Mesenchymal stem cell (in vitro differentiated cells and primary cell): Measurements from ENCODE around the gene MMP21.

Experiments used
- DNase-seq: peaks from one replicate; pipeline ENCODE4 v3.0.0-alpha.2; 2013
- H2AFZ ChIP-seq: one replicate; pipeline ENCODE4 v1.6.1; 2013; ENCODE audit warnings: low read depth, mild to moderate bottlenecking, control low read depth, inconsistent platforms, low read length, moderate library complexity
- H2AK5ac ChIP-seq: 2 replicates; pipeline ENCODE4 v1.6.1; 2013; ENCODE audit warnings: low read length, moderate library complexity, mild to moderate bottlenecking, inconsistent platforms; ENCODE audit not compliant: severe bottlenecking
- H2BK120ac ChIP-seq: one replicate; pipeline ENCODE4 v1.6.1; 2013; ENCODE audit warnings: low read depth, mild to moderate bottlenecking, inconsistent platforms, low read length, moderate library complexity
- H2BK12ac ChIP-seq, 2 experiments: one replicate each; pipeline ENCODE4 v1.6.1; 2013; ENCODE audit warnings: inconsistent platforms in 2 of 2, low read length in 2 of 2, mild to moderate bottlenecking in 2 of 2, moderate library complexity in 2 of 2, control low read depth in 1 of 2
- H2BK15ac ChIP-seq: one replicate; pipeline ENCODE4 v1.6.1; 2013; ENCODE audit warnings: mild to moderate bottlenecking, low read depth, inconsistent platforms; ENCODE audit not compliant: poor library complexity, severe bottlenecking
- H2BK5ac ChIP-seq: 2 replicates; pipeline ENCODE4 v1.6.1; 2013; ENCODE audit warnings: low read depth, mild to moderate bottlenecking, low read length, control low read depth, inconsistent platforms; ENCODE audit not compliant: poor library complexity, severe bottlenecking
- H3K14ac ChIP-seq, 2 experiments: one replicate each; pipeline ENCODE4 v1.6.1; 2013; ENCODE audit warnings: inconsistent platforms in 2 of 2, low read length in 2 of 2, control low read depth in 1 of 2, mild to moderate bottlenecking in 1 of 2, moderate library complexity in 1 of 2
- H3K18ac ChIP-seq, 2 experiments: one replicate each; pipeline ENCODE4 v1.6.1; 2013; ENCODE audit warnings: inconsistent platforms in 2 of 2, low read length in 2 of 2, control low read depth in 1 of 2, low read depth in 1 of 2, mild to moderate bottlenecking in 1 of 2
- H3K23ac ChIP-seq, 2 experiments: one replicate each; pipeline ENCODE4 v1.6.1; 2013; ENCODE audit warnings: inconsistent platforms in 2 of 2, low read length in 2 of 2, mild to moderate bottlenecking in 2 of 2, moderate library complexity in 2 of 2, control low read depth in 1 of 2
- H3K27ac ChIP-seq: 2 replicates; pipeline ENCODE4 v1.5.1; 2013; ENCODE audit warnings: mild to moderate bottlenecking, moderate library complexity, low read length, control low read depth, inconsistent platforms; ENCODE audit not compliant: poor library complexity, severe bottlenecking
- H3K27me3 ChIP-seq, 2 experiments: 2 replicates each; pipeline versions ENCODE4 v1.6.1 to v1.7.0; 2013; ENCODE audit warnings: low read length in 2 of 2, mild to moderate bottlenecking in 2 of 2, moderate library complexity in 2 of 2, control low read depth in 1 of 2, inconsistent platforms in 1 of 2; ENCODE audit not compliant: control insufficient read depth in 1 of 2, insufficient read depth in 1 of 2
- H3K36me3 ChIP-seq, 2 experiments: 2 replicates each; pipeline versions ENCODE4 v1.6.1 to v1.7.0; 2013; ENCODE audit warnings: low read length in 2 of 2, control low read depth in 1 of 2, inconsistent platforms in 1 of 2, low read depth in 1 of 2, mild to moderate bottlenecking in 1 of 2; ENCODE audit not compliant: insufficient read depth in 2 of 2, control insufficient read depth in 1 of 2
- H3K4ac ChIP-seq, 2 experiments: one replicate each; pipeline ENCODE4 v1.6.1; 2013; ENCODE audit warnings: inconsistent platforms in 2 of 2, low read length in 2 of 2, mild to moderate bottlenecking in 2 of 2, moderate library complexity in 2 of 2, control low read depth in 1 of 2, low read depth in 1 of 2
- H3K4me1 ChIP-seq: 2 replicates; pipeline ENCODE4 v1.6.1; 2013; ENCODE audit warnings: low read depth, low read length, control low read depth; ENCODE audit not compliant: control insufficient read depth, insufficient read depth
- H3K4me2 ChIP-seq: 2 replicates; pipeline ENCODE4 v1.6.1; 2013; ENCODE audit warnings: low read length, mild to moderate bottlenecking, inconsistent platforms; ENCODE audit not compliant: poor library complexity, severe bottlenecking
- H3K4me3 ChIP-seq, 2 experiments: 2 replicates each; pipeline versions ENCODE4 v1.5.1 to v1.7.0; 2013; ENCODE audit warnings: low read length in 2 of 2, mild to moderate bottlenecking in 2 of 2, control low read depth in 1 of 2, low read depth in 1 of 2; ENCODE audit not compliant: insufficient read depth in 1 of 2
- H3K79me1 ChIP-seq: replicated peaks from 2 replicates; pipeline ENCODE4 v1.6.1; 2013; ENCODE audit warnings: mild to moderate bottlenecking, control low read depth, low read length, inconsistent platforms; ENCODE audit not compliant: poor library complexity, severe bottlenecking
- H3K9ac ChIP-seq: 2 replicates; pipeline ENCODE4 v1.7.0; 2013; ENCODE audit warnings: mild to moderate bottlenecking, low read length, moderate library complexity
- H3K9me3 ChIP-seq: 2 replicates; pipeline ENCODE4 v1.7.0; 2013; ENCODE audit warnings: mild to moderate bottlenecking, low read length; ENCODE audit not compliant: control insufficient read depth
- H4K8ac ChIP-seq: one replicate; pipeline ENCODE4 v1.6.1; 2013; ENCODE audit warnings: inconsistent platforms, mild to moderate bottlenecking, low read length, moderate library complexity
- H4K91ac ChIP-seq: one replicate; pipeline ENCODE4 v1.6.1; 2013; ENCODE audit warnings: mild to moderate bottlenecking, low read length, inconsistent platforms
- WGBS: methylation state at CpG from one replicate; pipeline ENCODE4 v1.1.7; 2013; ENCODE audit warnings: mixed read lengths; 5-methylcytosine and 5-hydroxymethylcytosine counted together

The MMP21 gene

GRCh38 chr10:125762692-125763648, 12.7 kb downstream of the MMP21 start:
- Histone ChIP-seq H3K18ac (no peak overlapping the region), H2AFZ (no peak overlapping the region), H3K27me3 (no peaks in the 10 kb centered on the region), H3K36me3 (peaks cover 29 to 88% of the 10 kb centered on the region in 2 experiments), H4K91ac (no peak overlapping the region), H3K4me1 (no peaks in the 10 kb centered on the region), H3K9ac (no peak overlapping the region), H4K8ac (no peak overlapping the region), H3K4me3 (no peak overlapping the region), H3K14ac (no peak overlapping the region), H2BK12ac (no peak overlapping the region), H3K23ac (no peak overlapping the region), H3K4ac (no peak overlapping the region), H3K79me1 (peaks cover 11% of the 10 kb centered on the region), H3K9me3 (no peaks in the 10 kb centered on the region), H3K4me2 (no peak overlapping the region), H2BK5ac (no peak overlapping the region), H2AK5ac (no peak overlapping the region), H2BK120ac (no peak overlapping the region), H3K27ac (no peak overlapping the region), H2BK15ac (no peak overlapping the region)
- 92% methylated on average over 20 of the region's 24 CpGs for WGBS
- no peak for DNase-seq

- Histone ChIP-seq H4K8ac (no peak overlapping the region), H3K23ac (no peak overlapping the region), H2AK5ac (no peak overlapping the region), H3K27ac (no peak overlapping the region), H3K4me2 (no peak overlapping the region), H2BK12ac (no peak overlapping the region), H3K14ac (no peak overlapping the region), H3K4me1 (no peaks in the 10 kb centered on the region), H3K9me3 (no peaks in the 10 kb centered on the region), H3K9ac (no peak overlapping the region), H2AFZ (no peak overlapping the region), H3K4ac (no peak overlapping the region), H2BK5ac (no peak overlapping the region), H3K18ac (no peak overlapping the region), H4K91ac (no peak overlapping the region), H2BK15ac (no peak overlapping the region), H3K36me3 (peaks cover 26 to 91% of the 10 kb centered on the region in 2 experiments), H3K27me3 (no peaks in the 10 kb centered on the region), H3K79me1 (peaks cover 12% of the 10 kb centered on the region), H3K4me3 (no peak overlapping the region), H2BK120ac (no peak overlapping the region)
- 97% methylated on average over 1 of the region's 1 CpG for WGBS
- DNase-seq = no peak
Measured at GRCh38 chr10:125761961-125762360, 13.7 kb downstream of the MMP21 start.

GRCh38 chr10:125757742-125758141, 17.9 kb downstream of the MMP21 start:
- Histone ChIP-seq H3K27me3 (no peaks in the 10 kb centered on the region), H3K4me2 (no peak overlapping the region), H2BK5ac (no peak overlapping the region), H3K4me1 (no peaks in the 10 kb centered on the region), H3K4me3 (no peak overlapping the region), H3K79me1 (peaks cover 17% of the 10 kb centered on the region), H3K9me3 (no peaks in the 10 kb centered on the region), H3K23ac (no peak overlapping the region), H3K9ac (no peak overlapping the region), H3K18ac (no peak overlapping the region), H4K91ac (no peak overlapping the region), H2BK15ac (no peak overlapping the region), H2BK120ac (no peak overlapping the region), H2AK5ac (no peak overlapping the region), H4K8ac (no peak overlapping the region), H2BK12ac (no peak overlapping the region), H3K27ac (no peak overlapping the region), H3K36me3 (peaks cover 22 to 96% of the 10 kb centered on the region in 2 experiments), H2AFZ (no peak overlapping the region), H3K14ac (no peak overlapping the region), H3K4ac (no peak overlapping the region)
- DNase-seq = no peak
- 98% methylated on average over 4 of the region's 4 CpGs for WGBS

- Histone ChIP-seq H2AK5ac (no peak overlapping the region), H3K4me2 (no peak overlapping the region), H3K9ac (no peak overlapping the region), H2AFZ (no peak overlapping the region), H3K36me3 (peaks cover 23 to 96% of the 10 kb centered on the region in 2 experiments), H2BK15ac (no peak overlapping the region), H2BK120ac (no peak overlapping the region), H3K14ac (no peak overlapping the region), H2BK12ac (no peak overlapping the region), H3K27ac (no peak overlapping the region), H4K8ac (no peak overlapping the region), H3K4me1 (no peaks in the 10 kb centered on the region), H3K23ac (no peak overlapping the region), H2BK5ac (no peak overlapping the region), H3K18ac (no peak overlapping the region), H3K4ac (no peak overlapping the region), H4K91ac (no peak overlapping the region), H3K79me1 (peaks cover 19% of the 10 kb centered on the region), H3K9me3 (no peaks in the 10 kb centered on the region), H3K27me3 (no peaks in the 10 kb centered on the region), H3K4me3 (no peak overlapping the region)
- WGBS = 93% methylated on average over 3 of the region's 5 CpGs
- no peak for DNase-seq
Measured at GRCh38 chr10:125756853-125757487, 18.7 kb downstream of the MMP21 start.
